GM21381 (cell line): Measurements from ENCODE around the gene OAS1.
A peak's percentile ranks its signal among the peaks of the same experiment; 100 is the strongest.
"Not testable (repeated sequence)": the region's sequence is repeated elsewhere in the genome, so short reads cannot be mapped to it uniquely, and the experiment has no call there.

ENCODE experiments used
- ATAC-seq: cut with Tn5 transposase; IDR thresholded peaks from one replicate; pipeline ENCODE4 v1.9.1; 2021; ENCODE audit warnings: mild to moderate bottlenecking, moderate library complexity; ENCODE audit not compliant: unreplicated experiment

OAS1 gene

DNA sequence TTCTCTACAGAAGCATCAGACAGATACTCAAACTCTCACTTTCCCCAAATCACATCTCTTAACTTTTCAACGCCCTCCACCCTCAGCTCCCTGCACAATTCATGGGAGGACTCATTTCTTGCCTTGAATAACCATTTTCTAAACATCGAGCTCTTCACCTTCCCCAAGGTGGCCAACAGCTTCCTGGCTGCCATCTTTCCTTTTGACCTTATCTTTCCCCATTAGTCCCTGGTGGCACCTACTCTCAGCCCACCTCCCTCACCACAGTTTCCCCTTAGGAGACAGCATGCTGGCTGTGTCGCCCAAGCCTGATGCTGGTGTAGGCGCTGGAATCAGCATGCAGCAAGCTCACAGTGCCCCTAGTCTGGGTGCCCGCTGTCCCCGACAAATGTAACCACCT is 8.4 kb upstream of the OAS1 start:
- no peak for ATAC-seq

DNA sequence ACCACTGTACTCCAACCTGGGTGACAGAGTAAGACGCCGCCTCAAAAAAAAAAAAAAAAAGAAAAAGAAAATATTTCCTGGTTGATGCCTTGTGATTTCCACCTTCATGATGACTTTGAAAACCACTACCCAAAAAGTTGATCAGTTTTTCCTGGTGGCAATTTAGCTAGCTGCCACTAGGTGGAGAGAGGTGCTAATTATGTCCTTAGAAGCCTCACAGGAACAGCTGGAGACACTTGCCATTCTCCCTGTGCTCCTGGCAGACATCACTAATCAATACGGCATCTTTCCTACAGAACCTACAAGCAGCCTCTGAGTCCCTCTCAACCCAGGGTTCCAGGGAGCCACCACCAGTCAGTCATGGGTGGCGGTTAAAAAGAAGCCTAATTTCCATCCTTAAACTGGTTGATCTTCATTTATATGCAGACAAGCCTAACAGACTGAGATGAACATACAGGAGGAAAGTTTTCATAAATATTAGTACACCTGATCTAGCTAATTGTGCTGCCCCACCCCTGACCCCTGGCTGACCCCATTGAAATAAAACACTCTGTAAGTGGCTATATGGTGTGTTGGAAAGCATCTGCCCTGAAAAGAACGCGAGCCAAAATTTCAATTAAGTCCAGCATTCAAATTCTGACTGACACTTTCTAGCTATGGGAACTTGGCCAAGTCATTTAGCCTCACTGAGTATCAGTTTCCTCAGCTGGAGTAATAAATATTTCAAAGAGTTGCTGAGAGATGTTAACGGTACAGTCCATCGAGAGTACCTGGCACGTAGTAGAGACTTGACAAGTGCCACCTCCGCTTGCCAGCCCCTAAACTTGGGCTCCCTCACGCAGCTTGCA is 6.2 kb upstream of the OAS1 start:
- no peak for ATAC-seq

GRCh38 chr12:112901271-112901670 is 5.5 kb upstream of the OAS1 start:
- no peak for ATAC-seq

GRCh38 chr12:112904571-112904970 is 2.2 kb upstream of the OAS1 start:
- no peak for ATAC-seq

DNA sequence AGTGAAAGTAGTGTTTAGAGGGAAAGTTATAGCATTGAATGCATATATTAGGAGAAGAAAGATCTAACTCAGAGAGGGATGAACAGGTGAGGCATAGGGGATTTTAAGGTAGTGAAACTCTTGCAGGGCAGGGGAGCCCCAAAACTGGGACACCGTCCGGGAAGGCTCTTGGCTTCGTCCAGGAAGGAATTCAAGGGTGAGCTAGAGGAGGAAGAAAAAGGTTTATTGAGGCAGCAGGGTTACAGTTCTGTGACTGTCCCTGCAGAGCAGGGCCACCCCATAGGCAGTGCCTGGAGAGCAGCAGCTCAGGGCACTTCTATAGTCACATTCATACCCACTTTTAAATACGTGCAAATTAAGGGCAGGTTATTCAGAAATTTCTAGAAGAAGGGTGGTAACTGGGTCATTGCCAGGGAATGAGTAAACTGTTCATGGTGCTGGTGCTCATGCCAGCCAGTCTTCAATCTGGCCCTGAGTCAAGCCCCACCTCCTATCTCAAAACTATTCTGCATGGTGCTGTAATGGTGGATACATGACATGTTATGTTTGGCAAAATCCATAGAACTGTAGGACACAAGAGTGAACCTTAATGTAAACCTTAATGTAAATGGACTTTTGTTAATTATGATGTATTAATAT is 1.2 kb upstream of the OAS1 start:
- ATAC-seq: no peak

DNA sequence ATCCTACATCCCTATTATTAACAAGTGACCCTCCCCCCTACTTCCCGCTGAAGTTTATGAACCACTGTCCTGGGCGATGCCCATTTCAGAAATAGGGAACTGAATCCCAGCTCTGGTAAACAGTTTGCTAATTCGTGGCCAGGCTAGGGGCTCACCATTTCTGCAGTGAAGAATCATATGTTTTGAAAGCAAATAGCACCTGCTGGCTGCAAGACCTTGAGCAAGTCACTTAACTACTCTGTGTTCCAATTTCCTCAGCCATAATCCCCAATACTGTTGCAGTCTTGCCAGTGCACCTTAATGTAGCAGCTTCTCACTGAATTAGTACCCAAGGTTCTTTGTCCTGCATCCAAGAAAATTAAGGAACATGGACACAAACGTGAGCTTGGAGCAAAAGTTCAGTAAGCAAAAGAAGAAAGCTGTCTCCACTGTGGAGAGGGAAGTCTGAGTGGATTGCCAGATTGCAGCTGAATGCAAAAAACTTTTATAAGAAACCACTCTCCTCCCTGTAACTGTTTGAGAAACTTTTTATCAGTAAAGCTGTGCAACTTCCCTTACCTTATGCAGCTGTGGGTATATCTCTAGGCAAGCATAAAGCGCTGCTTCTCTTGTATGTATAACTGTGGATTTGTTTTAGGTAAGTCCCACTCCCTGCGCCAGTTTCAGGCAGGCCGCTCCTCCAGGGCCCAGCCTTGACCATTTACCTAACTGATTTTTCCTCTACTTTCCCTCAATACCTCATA is 824 bp downstream of the OAS1 start:
- ATAC-seq: peak; percentile 46

GRCh38 chr12:112908548-112908947 is 1.8 kb downstream of the OAS1 start:
- ATAC-seq: no peak

DNA sequence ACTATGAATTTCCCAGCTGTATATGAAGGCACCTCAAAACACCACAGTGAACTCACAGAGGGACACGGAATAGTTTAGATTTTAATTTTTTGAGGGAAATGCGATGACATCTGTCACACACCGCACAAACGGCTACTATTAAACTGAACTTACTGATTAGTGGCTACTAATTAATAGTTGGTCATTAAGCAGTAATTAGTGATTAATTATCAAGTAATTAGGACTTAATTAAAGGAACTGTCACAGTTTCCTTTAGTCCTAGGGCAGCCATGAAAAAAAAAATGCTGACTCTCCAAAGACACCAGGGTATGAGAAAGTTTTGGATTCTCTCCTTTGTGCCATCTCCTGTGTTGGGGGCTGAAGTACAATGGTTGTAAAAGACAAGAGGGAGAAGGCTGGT is 2.9 kb downstream of the OAS1 start:
- ATAC-seq: no peak

- no peak for ATAC-seq
Observed at GRCh38 chr12:112913038-112913688, 6.4 kb downstream of the OAS1 start.

DNA sequence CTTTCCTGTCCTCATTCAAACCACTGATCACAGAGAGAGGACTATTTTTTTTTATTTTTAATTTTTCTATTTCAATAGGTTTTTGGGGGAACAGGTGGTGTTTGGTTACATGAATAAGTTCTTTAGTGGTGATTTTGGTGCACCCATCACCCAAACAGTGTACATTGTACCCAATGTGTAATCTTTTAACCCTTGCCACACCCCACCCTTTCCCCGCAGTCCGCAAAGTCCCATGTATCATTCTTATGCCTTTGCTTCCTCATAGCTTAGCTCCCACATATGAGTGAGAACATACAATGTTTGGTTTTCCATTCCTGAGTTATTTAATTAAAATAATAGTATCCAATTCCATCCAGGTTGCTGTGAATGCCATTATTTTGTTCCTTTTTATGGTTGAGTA is 7.1 kb downstream of the OAS1 start:
- ATAC-seq: not testable (repeated sequence)

GRCh38 chr12:112916270-112916669 is 9.5 kb downstream of the OAS1 start:
- no peak for ATAC-seq

GRCh38 chr12:112919121-112919520 is 12.4 kb downstream of the OAS1 start:
- ATAC-seq: no peak

GRCh38 chr12:112924986-112925385 is 18.2 kb downstream of the OAS1 start:
- ATAC-seq: peak; percentile 69

DNA sequence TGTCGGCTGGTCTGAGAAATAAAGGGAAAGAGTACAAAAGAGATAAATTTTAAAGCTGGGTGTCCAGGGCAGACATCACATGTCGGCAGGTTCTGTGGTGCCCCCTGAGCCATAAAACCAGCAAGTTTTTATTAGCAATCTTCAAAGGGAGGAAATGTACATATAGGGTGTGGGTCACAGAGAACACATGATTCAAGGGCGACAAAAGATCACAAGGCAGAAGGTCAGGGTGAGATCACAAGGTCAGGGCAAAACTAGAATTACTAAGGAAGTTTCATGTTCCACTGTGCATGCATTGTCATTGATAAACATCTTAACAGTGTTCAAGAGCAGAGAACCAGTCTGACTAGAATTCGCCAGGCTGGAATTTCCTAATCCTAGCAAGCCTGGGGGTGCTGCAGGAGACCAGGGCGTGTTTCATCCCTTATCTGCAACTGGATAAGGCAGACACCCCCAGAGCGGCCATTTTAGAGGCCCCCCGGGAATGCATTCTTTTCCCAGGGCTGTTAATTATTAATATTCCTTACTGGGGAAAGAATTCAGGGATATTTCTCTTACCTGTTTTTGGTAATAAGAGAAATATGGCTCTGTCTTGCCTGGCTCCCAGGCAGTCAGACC is 19.8 kb downstream of the OAS1 start:
- not testable (repeated sequence) for ATAC-seq

DNA sequence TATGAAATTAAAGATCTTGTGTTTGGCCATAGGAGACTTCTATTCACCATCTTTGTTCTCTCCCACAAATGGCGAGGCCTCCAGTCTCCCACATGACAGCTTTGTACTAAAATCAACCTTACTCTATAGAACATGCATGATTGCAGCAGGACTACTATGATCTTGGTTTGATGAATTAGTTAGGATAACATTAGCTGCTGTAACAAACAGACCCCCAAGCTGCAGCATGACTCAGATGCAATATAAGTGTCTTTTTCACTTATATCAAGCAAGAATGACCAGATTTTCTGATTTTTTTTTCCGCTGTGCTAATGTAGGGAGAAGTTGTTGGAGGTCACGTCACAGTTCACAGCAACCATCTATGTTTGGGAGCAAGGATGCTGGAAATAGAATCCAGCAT is 20.7 kb downstream of the OAS1 start:
- no peak for ATAC-seq

DNA sequence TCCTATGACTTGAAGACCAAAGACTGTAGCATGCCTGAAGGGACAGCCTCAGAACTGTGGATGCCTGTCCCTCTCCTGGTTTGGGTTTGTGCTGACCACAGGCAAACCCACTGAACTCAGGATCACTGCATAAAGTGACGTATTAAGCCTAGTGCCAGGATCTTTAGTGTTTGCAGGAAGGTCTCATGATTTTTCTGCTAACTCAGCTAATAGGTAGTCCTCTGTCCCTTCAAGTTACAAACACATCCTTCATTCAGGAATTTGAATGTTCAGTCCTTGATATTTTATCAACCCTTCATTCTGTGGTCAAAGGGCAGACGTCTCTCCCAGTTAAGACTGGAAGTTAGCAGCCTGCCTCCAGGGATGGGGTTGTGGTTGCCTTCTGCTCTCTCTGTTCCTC is 21.2 kb downstream of the OAS1 start:
- no peak for ATAC-seq

- ATAC-seq: no peak
Observed at GRCh38 chr12:112928978-112929377, 22.2 kb downstream of the OAS1 start.

- ATAC-seq: no peak
Observed at GRCh38 chr12:112929715-112930114, 23.0 kb downstream of the OAS1 start.

DNA sequence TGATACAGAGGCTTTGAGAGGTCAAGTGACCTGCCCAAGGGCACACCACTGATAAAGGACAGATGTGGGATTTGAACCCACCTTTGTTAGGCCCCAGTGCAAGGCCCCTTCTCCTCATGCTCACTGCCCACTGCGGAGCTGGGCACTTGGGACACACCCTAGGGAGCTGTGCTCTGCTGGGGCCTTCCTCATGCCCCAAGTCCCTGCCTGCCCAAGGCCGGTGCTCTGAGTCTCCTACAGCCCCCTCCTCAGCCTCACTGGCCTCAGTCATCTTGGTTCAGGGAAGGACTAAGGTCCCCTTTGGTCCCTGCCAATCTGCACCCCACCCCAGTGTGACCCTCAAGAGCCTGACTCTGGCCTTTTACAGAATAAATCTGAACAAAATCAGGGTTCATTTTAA is 23.6 kb downstream of the OAS1 start:
- no peak for ATAC-seq

GRCh38 chr12:112932485-112933128 is 25.8 kb downstream of the OAS1 start:
- no peak for ATAC-seq
